Stimulated activated CD4-positive, alpha-beta T cell treated with anti-CD3 and anti-CD28 coated beads, Interleukin-1b, Interleukin-23, amount 100 ng/mL, for 48 hours (primary cell): ENCODE data around the gene IPO9.

Experiments used
- DNase-seq: peaks from one replicate; pipeline ENCODE4 v3.0.0-alpha.2; 2020

IPO9 gene

GRCh38 chr1:201907621-201908020 is 78.7 kb downstream of the IPO9 start:
- no peak for DNase-seq

DNA sequence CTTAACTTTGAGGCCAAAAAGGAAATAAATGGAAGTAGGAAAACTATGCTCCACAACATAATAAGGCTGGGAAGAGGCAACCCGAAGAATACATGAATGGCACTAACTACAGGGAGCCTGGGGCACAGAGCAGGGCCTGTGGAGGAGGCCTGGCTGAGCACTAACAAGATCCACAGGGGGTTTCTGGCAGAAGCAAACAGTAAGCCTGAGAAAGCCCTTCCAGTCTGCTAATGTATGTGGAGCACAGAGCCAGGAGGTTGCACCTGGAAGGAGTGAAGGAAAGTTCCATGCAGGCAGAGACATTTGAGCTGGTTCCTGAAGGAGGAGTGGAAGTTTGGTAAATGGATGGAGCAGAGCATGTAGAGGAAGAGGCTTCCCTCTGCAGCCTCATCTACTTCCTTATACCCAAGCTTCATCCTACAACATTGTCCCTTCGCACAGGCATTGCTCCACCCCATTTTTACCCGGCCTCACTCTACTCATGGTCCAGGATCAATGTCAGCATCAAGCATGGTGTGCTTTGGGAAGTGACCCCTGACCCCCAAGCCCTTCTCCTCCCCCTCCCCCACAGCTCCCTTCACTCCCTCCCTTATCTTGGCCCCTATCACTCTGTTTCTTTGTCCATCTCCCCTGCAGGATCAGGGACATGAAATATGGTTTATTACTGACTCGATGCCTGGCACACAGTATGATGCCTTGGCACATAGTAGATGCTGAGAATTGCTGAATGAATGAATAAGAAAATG is 83.0 kb downstream of the IPO9 start:
- DNase-seq: no peak

GRCh38 chr1:201912832-201913231 is 83.9 kb downstream of the IPO9 start:
- DNase-seq: no peak

DNA sequence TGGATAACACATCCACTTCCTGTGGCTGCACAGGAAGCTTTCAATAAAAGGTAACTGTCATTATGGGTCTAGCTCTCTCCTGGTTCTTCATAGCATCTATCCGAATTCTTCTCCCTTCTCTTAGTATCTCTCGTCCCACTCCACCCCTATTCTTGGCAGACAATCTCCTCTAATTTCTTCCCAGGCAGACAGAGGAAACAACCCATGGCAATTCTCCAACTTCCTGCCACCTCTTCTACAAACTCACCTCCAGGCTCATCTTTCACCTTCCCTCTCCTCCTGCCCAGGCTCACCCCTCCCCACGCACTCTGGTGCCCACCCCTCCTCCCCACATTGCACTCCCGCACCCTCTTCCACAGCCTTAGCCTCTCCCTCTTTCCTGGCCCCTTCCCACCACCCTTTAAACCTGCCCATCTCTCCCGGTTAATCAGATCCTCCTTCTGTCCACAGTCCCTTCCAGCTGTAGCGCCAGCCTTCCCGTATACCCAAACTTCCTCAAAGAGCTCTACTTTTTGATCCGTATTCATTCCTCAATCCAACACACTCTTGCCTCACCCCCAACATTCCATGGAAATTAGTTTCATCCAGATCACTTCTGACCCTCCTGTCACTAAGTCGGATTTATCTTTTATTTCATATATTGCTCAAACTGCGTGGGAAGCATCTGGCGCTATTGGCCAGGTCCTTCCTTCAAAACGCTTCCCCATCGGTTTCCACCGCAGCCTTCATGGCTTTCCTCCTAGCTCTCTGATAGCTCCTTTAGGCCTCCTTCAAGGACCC is 85.7 kb downstream of the IPO9 start:
- DNase-seq: no peak

DNA sequence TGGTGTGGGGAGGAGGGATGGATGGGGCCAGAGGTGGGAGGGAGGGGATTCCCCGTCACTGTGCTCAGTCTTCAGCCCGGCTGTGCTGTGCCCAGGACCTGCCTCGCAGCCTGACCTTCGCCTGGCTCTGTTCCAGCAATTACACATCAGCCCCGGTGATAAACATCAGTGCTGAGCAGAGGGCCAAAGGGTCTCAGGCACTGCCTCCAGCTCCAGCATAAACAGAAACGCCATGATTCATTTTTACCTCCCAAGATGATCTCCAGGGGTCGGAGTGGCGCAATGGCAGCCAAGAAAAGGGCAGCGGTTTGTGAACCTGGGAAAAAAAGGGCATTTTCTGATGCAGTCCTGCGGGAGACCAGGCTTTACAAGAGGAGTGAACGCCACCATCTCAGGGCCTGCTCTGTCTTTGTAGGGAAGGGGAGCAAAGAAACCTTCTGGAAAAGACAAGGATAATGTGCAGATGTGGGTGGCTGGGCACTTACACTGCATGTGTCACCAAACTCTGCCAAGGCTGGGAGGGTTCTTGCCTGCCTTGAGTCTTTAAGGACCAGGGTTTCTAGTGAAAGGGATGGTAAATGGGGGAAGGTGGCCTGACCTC is 87.8 kb downstream of the IPO9 start:
- DNase-seq: no peak

- DNase-seq: no peak
These were observed 88.5 kb downstream of the IPO9 start for GRCh38 chr1:201917362-201918033.

- DNase-seq: no peak
These were observed 89.4 kb downstream of the IPO9 start for GRCh38 chr1:201918343-201918742.

DNA sequence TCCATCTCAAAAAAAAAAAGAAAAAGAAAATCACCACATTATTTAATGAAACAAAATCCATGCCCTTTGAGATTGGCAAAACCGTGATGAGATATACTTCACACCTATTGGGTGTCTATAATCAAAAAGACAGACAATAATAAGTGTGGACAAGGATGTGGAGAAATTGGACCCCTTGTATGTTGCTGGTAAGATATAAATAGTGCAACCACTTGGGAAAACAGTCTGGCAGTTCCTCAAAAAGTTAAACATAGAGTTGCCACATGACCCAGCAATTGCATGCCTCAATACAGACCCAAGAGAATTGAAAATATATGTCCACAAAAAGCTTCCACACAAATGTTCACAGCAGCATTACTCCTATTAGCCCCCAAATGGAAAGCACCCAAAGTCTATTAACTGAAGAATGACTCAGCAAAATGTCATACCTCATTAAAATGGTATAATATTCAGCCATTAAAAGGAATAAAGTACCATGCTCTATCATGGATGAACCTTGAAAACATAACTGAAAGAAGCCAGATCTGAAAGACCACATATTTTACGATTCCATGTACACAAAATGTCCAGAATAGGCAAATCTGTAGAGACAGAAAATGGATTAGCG is 93.1 kb downstream of the IPO9 start:
- no peak for DNase-seq

DNA sequence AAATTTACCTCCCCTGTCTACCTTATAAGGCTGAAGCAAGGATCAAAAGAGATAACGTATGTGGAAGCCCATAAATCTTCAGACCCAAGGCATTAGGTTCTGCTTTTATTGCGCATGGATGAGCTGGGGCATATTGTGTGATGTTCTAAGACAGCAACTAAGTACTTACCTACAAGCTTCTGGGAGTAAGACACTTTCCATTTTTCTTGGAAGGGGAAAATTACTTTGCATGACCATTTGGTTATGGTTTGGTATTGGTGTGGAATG is 96.3 kb downstream of the IPO9 start:
- DNase-seq: no peak

GRCh38 chr1:201925981-201926645 is 97.2 kb downstream of the IPO9 start:
- DNase-seq: no peak

- no peak for DNase-seq
These were observed 99.3 kb downstream of the IPO9 start for GRCh38 chr1:201928266-201928665.

DNA sequence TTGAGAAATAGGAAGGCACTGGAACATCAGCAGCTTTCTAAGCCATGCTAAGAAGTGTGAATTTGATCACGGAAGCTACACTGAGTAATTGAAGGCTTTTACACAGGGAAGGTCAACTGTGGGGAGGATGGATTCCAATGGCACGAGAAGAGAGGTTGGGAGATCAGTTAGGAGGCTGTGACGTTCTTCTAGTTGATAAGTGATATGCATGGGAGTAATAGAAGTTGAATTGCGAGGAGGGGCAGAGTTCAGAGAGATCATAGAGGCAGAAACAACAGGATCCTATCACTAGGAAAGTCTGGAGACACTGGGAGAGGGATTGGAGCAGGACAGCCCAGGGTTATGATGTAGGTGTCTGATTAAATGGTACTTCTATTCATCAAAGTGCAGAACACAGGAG is 101.2 kb downstream of the IPO9 start:
- no peak for DNase-seq

GRCh38 chr1:201930803-201931202 is 101.8 kb downstream of the IPO9 start:
- DNase-seq: no peak
